Measurements from ENCODE around the gene SND1.
A peak's percentile ranks its signal among the peaks of the same experiment; 100 is the strongest.
"Not testable (repeated sequence)": the region's sequence is repeated elsewhere in the genome, so short reads cannot be mapped to it uniquely, and the experiment has no call there.

SND1 gene

GRCh38 chr7:128082431-128082830 is 430.4 kb downstream of the SND1 start:
- DNase-seq, result no peak

- no peak for DNase-seq
These were observed 433.1 kb downstream of the SND1 start for GRCh38 chr7:128084896-128085608.

GRCh38 chr7:128090492-128090891 is 438.5 kb downstream of the SND1 start:
- DNase-seq, result no peak

GRCh38 chr7:128091106-128091505 is 439.1 kb downstream of the SND1 start:
- DNase-seq, result no peak

GRCh38 chr7:128092221-128092620 is 440.2 kb downstream of the SND1 start:
- no peak for DNase-seq

- DNase-seq, result no peak
These were observed 441.9 kb downstream of the SND1 start for GRCh38 chr7:128093614-128094570.

- no peak for DNase-seq
These were observed 442.7 kb downstream of the SND1 start for GRCh38 chr7:128094686-128095085.

- DNase-seq, result no peak
These were observed 445.3 kb downstream of the SND1 start for GRCh38 chr7:128097211-128097731.

- no peak for DNase-seq
These were observed 446.6 kb downstream of the SND1 start for GRCh38 chr7:128098629-128099028.

GRCh38 chr7:128099204-128099671 is 447.2 kb downstream of the SND1 start:
- no peak for DNase-seq

- no peak for DNase-seq
These were observed 448.4 kb downstream of the SND1 start for GRCh38 chr7:128100225-128100948.

GRCh38 chr7:128100949-128101713 is 449.1 kb downstream of the SND1 start:
- DNase-seq, result no peak

- DNase-seq, result no peak
These were observed 450.7 kb downstream of the SND1 start for GRCh38 chr7:128102490-128103291.

GRCh38 chr7:128103498-128104107 is 451.6 kb downstream of the SND1 start:
- peak; percentile 18 for DNase-seq

- DNase-seq, result peak; percentile 21
These were observed 452.2 kb downstream of the SND1 start for GRCh38 chr7:128104108-128104742.

- DNase-seq, result no peak
These were observed 453.4 kb downstream of the SND1 start for GRCh38 chr7:128105228-128106022.

- no peak for DNase-seq
These were observed 454.8 kb downstream of the SND1 start for GRCh38 chr7:128106821-128107220.

GRCh38 chr7:128107516-128107915 is 455.5 kb downstream of the SND1 start:
- not testable (repeated sequence) for DNase-seq

GRCh38 chr7:128108129-128108528 is 456.1 kb downstream of the SND1 start:
- no peak for DNase-seq
